HG03108 (cell line): ENCODE data around the gene FOXJ3.

Experiments
- ATAC-seq: cut with Tn5 transposase; IDR thresholded peaks from one replicate; pipeline ENCODE4 v1.9.1; 2021; ENCODE audit warnings: moderate library complexity; ENCODE audit not compliant: unreplicated experiment

The FOXJ3 gene

DNA sequence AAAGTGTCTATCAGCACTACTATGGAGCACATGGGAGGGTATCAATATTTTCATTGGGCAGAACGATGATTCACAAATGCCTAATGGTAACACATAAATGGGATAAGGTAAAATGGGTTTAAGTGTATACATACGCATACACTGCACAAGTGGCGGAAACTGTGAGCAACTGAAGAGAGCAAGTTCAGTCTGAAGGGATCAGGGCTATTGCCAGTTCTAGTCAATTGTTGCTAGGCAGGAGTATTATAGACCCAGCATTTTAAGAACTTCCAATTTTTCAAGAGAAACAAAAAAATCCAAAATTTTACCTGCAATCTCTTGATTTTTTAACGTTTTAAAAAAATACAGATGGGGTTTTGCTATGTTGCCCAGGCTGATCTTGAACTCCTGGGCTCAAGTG is 23.1 kb downstream of the FOXJ3 start:
- ATAC-seq, result no peak

DNA sequence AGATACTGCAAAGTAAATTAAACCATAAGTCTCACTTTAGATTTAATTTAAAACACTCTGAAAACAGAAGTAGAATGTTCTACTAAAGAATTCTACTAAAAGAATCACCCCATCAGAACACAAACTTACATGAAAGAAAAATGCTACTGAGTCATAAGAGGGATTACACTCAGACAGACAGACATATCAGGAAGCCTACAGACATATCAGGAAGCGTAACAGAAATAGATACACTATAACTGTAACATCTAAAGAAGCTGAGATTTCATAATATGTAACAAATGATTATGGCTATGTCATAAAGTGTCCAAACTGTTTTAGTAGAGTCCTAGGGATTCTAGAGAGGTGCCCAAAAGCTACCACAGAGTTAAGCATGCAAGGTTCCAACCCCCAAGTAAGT is 23.9 kb downstream of the FOXJ3 start:
- ATAC-seq, result no peak

DNA sequence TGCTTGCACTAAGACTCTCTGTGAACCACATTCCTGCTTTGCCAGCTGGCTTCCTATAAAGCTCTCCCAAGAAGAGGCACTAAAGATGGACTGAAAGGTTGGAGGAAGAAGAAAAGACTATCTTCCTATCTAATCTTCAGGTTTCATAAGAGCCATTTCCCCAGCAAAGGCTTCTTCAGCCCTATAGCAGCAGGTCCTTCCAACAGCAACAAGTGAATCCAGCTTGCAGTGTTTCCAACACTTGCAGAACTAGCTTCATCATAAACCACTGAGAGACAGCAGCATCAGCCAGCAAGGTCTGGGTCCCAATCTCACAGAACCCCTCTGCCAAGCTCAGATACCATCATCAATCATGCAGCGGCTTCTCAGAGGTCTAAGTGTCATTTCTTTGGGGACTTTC is 28.1 kb downstream of the FOXJ3 start:
- ATAC-seq, result no peak

DNA sequence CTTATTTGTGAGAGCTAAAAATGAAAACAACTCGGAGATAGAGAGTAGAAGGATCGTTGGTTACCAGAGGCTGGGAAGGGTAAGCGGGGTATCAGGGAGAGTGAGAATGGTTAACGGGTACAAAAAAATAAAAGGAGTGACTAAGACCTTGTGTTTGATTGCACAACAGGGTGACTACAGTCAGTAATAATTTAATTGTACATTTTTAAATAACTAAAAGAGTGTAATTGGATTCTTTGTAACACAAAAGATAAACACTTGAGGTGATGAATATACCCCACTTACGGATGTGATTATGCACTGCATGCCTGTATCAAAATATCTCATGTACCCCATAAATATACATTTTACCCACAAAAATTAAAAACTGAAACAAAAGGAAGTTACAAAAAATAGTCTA is 29.4 kb downstream of the FOXJ3 start:
- no peak for ATAC-seq

DNA sequence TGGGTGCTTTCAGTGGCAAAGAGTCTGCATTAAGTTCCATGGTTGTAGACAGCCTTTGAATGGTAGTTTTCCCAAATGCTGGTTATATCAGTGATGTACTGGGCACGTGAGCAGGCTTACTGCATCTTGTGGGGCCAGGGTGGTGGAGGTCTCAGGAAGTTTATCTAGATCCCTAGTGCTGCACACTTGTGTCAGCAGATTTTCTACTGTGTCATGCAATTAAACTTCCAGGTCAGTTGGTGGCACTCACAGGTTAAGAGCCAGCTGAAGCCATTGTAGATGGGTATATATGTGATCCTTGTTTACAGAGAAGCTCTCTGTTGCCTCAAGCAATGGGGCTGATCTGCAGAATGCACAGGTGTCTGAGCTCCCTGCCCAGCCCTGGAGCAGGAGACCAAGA is 33.0 kb downstream of the FOXJ3 start:
- ATAC-seq, result no peak

DNA sequence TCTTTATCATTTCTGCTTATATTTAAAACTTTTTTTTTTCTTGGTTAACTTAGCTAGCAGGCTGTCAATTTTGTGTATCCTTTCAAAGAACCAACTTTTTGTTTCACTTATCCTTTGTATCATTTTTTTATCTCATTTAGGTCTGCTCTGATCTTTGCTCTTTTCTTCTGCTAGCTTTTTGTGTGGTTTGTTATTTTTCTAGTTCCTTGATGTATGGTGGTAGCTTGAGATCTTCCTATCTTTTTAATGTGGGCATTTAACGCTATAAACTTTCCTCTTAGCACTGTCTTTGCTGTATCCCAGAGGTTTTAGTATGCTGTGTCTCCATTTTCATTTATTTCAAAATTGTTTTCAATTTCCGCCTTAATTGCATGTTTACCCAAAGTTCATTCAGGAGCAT is 36.5 kb downstream of the FOXJ3 start:
- ATAC-seq, result no peak

DNA sequence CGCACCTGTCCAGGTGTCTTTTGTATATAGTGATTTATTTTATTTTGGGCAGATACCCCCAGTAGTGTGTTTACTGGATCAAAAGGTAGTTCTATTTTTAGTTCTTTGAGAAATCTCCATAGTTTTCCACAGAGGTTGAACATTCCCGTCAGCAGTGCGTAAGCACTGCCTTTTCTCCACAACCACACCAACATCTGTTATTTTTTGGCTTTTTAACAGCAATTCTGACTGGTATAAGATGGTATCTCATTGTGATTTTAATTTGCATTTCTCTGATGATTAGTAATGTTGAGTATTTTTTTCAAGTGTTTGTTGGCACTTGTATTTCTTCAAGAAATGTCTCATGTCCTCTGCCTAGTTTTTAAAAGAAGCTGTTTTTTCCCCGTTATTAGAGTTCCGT is 39.2 kb downstream of the FOXJ3 start:
- ATAC-seq, result no peak

DNA sequence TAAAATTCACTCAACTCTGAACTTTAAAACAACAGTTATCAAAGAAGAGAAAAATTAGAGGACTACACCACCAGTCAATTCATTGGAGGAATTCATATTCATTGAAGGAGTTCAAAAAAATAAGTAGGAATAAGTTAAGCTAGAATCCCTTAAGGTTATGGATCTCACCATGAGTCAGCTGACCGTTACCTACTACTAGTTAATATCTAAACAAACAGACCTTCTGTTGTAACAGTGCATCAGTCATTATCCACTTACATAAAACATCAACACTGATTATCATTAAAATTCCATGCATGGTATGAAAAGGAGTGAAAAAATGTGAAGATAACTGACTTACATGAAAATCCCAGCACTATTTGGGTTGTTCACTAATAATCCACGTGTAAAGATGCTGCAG is 44.9 kb downstream of the FOXJ3 start:
- ATAC-seq, result no peak

DNA sequence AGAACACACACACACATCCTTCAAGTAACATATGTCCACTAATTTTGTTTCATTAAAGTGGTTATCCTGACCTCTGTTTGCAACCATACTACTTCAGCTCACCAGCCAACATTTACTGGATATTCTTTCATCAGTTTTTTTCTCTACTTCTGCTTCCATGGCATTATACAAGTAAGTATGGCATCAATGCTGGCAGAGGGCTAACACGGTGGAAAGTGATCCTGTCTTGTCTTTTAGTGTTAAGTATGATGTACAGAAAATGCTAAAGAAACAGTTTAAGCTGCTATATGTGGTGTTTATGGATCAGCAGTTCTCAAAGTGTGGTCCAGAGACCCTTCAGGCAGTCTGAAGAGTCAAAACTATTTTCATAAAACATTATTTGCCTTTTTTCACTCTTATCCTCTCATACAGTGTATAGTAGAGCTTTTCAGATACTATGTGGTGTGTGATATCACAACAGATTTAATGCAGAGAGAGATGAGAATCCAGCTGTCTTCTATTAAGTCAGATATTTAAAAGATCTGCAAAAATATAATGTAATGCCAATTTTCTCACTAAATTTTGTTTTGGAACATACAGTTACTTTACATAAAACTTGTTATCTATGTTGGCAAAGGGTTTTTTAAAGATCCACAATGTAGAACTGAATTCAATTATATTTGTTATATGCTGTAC is 46.6 kb downstream of the FOXJ3 start:
- no peak for ATAC-seq

DNA sequence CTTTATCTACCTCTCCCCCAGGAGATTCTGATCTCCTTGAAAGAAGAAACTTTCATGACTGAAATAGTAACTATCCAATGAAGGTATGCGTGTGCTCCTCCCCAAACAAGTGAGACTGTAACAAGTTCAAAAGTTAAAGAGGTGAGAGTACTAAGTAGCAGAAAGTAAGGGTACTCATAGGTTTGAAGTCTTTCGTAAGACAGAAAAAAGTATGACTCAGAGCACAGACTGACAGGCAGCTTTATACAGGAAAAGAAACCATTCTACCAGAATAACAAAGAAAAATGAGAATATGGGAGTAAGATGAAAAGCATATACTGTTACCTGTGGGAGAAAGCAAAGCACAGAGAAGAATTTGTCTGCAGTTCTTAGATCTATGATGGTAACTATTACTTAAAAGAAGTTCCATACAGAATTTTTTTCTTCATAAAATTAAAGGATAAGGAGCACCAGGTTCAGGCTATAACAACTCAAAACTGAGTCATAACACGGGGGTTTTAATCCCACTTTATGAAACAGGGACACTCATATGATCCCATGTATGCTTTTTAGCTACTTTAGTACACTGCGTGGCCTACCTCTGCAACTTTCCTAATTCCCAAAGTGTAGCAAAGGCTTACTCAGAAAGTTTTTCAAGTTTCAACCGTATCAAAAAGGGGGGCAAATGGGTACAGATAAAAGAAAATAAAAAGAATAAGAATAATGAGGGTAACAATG is 52.0 kb downstream of the FOXJ3 start:
- ATAC-seq, result no peak

DNA sequence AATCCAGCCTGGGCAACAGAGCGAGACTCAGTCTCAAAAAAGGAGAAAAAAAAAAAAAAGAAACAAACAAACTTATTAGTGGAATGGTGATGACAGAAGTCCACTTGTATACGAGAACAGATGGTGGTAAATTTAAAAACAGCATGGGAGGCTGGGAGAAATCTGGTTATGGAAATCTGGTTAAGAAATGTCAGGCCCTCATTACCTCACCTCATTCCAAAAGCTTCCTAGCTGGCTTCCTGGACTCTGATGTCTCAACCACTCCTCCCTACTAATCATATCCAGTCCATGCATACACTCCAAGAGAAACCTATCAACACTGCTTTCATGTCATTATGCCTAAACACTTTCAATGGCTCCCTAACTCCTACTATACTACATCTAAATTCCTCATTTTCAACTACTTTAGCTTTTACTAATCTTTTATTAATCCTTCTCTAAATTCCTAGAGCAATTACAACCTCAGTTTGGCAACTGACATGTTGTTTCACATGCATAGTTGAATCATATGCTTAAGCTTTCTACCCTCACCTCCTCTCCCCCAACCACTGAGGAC is 52.9 kb downstream of the FOXJ3 start:
- no peak for ATAC-seq

DNA sequence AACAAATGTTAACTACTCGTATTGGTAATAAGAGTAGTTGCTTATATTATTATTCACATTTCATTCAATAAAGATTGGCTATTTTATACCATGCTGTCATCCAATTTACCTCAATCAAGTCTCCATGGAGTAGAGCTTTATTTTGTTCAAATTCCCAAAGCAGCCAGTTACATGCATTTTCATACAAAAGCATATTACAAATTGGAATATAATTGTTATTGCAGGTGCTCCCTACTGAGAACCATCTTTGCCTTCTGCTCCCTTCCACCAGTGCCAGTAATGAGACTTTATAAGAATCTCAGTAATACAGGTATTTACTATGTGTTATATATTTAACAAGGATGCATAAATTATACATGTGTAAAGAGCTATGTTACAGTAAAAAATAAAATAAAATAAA is 54.2 kb downstream of the FOXJ3 start:
- no peak for ATAC-seq

DNA sequence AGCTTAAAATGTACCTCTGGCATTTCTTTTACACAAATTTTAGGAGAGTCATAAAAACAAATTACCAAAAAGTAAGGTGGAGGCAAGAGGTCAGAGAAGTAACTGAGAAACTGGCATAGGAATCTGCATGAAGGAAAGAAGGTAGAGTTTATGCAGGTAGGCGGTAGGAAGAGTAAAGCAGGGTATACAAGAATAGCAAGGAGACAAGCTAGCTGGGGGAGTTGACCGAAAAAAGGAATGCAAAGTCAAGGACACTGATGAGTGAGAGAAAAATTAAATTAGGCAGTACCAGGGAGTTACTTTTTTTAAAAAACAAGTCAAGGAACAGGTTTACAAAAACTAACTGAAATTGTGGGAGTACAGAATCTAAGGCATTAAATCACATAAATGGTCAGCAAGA is 56.0 kb downstream of the FOXJ3 start:
- ATAC-seq, result no peak

DNA sequence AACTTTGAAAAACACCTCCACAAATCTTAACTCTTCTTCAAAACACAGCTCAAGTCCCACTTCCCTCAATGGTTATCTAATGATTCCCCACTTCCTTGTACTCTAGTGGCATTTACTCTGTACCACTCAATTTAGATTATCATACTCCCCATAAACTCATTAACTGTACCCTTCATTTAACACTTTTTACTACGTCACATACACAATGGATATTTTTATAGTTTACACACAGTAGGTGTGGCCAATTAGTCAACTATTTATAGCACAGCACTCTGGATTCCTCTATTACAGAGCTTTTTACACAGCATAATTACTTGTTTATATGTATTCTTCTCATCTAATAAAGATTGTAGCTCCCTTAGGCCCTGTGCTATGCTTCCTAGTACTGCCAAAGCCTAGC is 62.1 kb downstream of the FOXJ3 start:
- no peak for ATAC-seq

DNA sequence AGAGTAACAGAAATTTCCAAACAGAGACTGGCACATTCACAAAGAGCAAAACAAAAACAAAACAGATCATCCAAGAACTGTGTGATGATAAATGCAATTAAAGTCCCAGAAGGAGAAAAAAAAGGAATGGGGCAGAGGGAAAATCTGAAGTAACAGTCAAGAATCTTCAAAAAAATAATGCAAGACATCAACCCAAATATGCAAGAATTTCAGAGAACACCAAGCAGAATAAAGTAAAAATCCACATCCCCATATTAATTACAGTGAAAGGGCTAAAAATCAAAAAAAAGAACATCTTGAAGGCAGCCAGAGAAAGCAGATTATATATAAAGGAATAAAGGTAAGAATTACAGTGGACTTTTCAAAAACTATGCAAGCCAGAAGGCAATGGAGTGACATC is 67.1 kb downstream of the FOXJ3 start:
- ATAC-seq, result no peak

DNA sequence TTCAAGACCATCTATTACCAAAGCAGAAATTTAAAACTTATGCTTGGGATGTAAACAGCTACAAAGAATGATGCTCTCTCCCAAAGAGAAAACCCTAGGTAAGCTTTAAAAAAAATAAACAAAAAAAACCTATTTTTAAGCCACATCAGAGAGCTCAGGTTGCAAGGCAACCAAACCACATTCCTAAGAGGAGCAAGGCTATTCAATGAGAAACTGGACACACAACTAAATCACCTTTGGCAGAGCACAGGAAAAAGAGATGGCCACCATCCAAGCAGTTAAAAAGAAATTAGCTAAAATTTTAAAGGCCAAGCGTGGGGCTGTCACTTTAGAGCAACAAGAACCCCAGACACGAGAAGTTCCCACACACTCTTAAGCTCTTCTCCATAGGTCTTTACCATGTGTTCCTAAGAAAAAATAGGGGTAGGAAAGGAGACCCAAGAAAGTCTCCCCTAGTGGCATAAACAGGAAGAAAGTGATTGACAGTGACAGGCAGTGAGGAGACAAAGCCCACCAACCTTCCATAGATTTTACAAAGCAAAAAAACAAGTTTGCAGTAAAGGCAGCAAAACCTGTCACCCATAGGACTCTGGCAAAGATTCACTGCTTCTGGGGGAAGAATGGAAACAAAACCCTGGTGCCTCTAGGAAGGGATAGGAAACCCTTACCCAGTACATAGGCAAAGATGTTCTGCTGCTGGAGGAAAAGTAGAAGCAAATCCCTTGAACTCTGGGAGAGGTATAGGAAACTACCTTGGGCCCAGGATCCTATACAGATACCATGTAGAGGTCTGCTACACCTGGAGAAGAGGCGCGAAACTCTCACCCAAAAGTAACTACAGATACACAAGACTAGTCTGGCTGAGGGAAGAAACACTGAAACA is 68.5 kb downstream of the FOXJ3 start:
- no peak for ATAC-seq

DNA sequence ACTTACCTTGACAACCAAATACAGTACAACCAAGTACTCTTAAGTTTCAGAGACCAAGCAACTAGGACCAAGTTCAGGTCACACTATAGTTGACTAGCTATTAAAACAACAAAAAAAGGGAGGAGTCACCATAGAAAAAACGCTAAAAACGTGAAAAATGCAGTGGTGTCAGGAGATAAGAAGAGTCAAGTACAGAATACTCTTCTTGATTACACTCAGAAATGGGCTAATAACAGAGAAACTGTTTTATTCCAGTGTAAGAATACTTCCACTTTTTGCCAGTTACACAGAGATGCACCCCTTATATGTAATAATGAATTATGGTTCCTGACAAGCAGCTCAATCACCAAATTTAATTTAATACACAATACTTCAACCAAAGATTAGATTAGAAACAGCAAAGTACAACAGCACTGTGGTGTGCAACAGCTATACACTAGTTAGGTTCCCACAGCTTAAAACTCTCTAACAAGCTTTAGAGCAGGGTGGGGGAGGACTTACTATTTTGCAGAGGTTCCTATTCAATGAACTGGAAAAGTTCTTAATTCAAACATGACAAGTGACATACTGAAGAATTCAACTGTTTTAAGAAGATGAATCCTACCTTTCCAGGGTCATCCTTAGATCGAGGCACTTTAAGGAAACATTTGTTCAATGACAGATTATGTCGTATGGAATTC is 70.4 kb downstream of the FOXJ3 start:
- no peak for ATAC-seq

DNA sequence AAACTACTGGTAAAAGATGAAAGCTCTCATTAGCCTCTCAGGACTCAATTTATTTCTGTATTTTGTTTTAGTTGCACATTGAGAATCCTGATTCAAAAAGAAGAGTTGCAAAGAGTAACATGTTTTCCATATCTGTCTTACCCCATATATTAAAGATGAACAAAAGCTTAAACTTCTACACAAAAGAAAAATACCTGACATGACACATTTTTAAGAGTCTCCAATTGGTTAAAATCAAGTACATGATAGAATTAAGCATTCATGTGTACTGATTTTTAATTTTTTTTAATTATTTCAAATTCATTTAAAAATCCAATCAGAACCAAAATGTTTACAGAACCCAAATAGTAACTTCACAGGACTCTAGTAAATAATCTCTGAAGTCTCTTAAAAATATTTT is 72.0 kb downstream of the FOXJ3 start:
- no peak for ATAC-seq

DNA sequence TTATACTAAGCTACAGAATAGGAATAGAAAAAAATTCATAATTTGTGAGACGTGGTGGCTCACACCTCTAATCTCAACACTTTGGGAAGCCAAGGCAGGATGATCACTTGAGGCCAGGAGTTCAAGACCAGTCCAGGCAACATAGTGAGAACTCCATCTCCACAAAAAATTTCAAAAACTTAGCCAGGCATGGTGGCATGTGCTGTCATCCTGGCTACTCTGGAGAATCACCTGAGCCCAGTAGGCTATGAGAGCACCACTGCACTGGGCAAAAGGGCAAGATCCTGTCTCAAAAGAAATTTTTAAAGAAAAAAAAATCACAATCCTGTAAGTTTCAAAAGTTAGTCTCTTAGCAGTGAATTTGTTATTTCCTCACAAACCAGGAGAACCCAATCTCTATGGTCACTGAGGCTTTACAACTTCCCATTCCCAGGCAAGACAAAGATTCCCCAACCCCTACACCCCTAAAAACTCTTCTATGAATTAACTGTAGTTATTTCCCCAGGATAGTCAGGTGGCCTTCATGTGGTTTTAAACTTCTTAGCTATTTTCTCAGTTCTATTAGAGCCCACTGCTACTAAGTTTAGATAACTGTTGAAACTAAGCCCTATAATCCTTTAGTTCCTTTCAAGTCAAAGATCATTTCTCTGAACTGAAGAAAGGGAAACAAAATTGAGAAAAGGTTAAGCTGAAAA is 74.5 kb downstream of the FOXJ3 start:
- no peak for ATAC-seq

DNA sequence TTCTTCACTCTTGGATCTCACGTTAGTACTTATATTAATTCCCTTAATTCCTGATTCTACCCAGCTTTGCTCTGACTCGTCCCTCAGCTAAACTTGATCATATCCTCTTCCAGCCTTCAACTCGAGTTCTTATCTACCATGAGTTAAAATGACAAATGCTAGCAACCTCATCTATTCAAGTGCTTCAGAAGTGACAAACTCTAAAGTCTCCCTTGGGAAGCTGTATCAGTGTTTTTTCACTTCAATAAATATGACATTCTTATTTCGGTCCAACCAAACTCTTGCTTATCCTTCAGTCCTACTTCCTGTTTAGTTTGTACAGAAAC is 75.3 kb downstream of the FOXJ3 start:
- ATAC-seq, result no peak
